NCI-H69 (cell line): ENCODE results near the gene GRAMD4.
A peak's percentile ranks its signal among the peaks of the same experiment; 100 is the strongest.
"Not testable (repeated sequence)": the region's sequence is repeated elsewhere in the genome, so short reads cannot be mapped to it uniquely, and the experiment has no call there.

Source experiments
- DNase-seq: peaks from one replicate; lab custom pipeline; 2025; lab: John Stamatoyannopoulos, UW

The GRAMD4 gene

GRCh38 chr22:46619240-46619829, 851 bp upstream of the GRAMD4 start:
- no peak for DNase-seq

GRCh38 chr22:46620588-46621242, 529 bp downstream of the GRAMD4 start:
- DNase-seq = no peak

DNA sequence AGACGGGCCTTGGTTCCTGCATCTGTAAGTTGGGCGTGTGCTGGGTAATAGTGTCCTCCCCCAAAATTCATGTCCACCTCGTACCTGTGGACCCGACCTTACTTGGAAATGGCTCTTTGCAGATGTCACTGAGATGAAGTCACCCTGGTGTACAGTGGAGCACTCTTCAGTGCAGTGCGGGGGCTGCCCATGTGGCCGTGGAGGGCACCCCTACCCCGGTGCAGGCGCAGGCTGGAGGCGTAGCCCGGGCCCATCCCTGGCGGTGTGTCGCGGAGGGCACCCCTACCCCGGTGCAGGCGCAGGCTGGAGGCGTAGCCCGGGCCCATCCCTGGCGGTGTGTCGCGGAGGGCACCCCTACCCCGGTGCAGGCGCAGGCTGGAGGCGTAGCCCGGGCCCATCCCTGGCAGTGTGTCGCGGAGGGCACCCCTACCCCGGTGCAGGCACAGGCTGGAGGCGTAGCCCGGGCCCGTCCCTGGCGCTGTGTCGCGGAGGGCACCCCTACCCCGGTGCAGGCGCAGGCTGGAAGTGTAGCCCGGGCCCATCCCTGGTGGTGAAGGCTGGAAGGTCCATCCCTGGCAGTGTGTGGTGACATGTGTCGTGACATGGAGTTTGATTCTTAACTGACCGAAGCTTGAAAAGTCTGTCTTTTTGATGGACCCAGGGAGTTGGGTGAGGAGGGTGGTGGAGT, 1.2 kb downstream of the GRAMD4 start:
- DNase-seq = not testable (repeated sequence)

- no peak for DNase-seq
These were observed 1.9 kb downstream of the GRAMD4 start for GRCh38 chr22:46622081-46622521.

DNA sequence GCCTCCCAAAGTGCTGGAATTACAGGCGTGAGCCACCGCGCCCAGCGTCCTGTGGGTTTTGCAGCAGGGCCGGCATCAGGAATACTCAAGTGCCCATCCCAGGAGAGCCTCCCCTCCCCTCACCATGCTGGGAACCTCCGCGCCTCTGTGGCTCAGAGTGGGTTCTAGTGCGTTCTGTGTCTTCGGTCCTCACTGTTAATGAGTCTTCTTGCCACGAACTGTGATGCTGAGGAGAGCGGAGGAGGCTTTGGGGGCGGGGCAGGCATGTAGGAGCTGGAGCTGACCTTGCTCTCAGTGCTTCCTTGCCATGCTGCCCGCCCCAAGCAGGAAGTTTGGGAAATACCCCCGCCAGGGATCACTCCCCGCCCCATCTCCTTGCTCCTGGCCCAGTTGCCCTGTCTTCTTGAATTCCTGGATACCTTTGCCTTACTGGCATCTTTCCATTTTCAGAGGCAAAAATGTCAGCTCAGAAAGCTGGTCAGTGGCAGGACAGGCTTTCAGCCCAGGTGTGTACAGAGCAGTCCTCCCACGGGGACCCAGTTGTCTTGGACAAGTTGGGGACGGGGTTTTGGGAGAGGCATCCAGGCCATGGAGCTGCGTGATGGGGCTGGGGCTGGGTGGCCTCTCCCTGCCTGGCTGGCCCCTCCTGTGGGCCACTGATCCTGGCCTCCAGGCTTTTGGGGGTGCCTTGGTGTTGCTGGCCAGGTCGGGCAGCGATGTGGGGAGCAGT, 5.1 kb downstream of the GRAMD4 start:
- DNase-seq = no peak

GRCh38 chr22:46625843-46626349, 5.7 kb downstream of the GRAMD4 start:
- DNase-seq = no peak

- no peak for DNase-seq
These were observed 6.2 kb downstream of the GRAMD4 start for GRCh38 chr22:46626356-46626755.

DNA sequence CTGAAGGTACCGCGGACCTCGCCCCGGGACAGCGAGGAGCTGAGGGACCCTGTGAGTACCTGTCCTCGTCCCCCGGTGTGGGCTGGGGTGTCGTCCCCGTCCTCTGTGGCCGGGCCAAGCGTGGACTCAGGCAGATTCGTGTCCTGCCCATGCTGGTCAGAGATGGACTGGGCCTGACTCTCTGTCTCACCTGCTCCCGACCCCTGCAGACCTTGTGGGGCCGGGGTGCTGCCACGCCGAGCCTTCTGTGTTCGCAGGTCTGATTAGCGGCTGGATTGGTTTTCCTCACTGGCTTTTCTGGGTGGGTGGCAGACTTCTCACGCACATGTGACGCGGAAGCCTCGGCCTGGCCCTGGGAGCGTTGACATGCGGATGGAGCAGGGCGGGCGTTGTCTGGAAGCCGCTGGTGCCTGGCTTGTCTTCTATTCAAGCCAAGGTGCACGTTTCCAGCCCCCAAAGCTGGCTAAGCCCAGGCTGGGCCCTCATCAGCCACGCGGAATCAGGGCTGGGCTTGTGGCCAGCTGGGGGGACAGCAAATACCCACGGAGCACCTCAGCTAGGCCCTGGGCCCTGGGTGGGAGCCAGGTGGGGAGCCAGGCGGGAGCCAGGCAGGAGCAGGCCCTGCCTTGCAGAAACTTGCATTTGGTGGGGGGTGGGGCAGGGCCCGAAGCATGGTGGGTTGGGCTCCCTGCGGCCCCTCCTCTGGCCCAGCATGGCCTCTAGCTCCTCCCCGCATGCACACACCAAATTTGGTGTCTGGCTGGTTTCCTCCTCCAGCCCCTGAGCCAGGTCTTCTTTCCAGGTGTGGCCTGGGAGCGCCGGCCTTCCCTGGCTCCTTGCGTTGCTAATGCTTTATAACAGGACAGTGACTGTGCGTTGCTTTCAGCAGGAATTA, 7.0 kb downstream of the GRAMD4 start:
- peak; percentile 39 for DNase-seq

GRCh38 chr22:46627806-46628482, 7.8 kb downstream of the GRAMD4 start:
- no peak for DNase-seq

GRCh38 chr22:46628756-46629155, 8.6 kb downstream of the GRAMD4 start:
- DNase-seq = no peak

GRCh38 chr22:46629291-46629690, 9.1 kb downstream of the GRAMD4 start:
- no peak for DNase-seq

GRCh38 chr22:46631113-46631512, 10.9 kb downstream of the GRAMD4 start:
- DNase-seq = no peak

GRCh38 chr22:46632646-46633249, 12.6 kb downstream of the GRAMD4 start:
- no peak for DNase-seq

DNA sequence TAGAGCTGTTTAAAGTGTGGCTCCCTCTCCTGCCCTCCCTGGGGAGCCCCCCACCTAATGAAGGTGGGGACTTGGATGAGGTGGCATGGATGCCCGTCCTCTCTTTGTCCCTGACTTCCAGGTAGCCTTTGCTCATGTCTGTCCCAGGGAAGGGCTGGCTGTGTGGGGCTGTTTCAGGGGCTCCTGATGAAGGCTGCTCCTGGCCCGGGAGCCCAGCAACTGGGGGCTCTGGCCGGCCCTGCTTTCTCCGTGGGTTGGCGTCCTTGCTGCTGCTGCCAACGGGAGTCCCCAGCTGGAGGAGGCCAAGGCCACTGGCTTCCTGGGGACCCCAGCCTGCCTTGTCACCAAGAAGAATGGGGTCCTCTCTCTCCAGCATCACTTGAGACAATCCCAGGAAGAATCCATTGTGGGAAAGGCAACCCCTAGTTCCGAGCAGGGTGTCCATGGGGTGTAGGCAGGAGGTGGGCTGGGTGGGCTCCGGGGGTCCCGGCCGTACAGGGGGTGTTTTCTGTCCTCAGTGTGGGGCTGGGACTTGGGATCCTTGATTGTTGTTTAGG, 13.2 kb downstream of the GRAMD4 start:
- DNase-seq = no peak

DNA sequence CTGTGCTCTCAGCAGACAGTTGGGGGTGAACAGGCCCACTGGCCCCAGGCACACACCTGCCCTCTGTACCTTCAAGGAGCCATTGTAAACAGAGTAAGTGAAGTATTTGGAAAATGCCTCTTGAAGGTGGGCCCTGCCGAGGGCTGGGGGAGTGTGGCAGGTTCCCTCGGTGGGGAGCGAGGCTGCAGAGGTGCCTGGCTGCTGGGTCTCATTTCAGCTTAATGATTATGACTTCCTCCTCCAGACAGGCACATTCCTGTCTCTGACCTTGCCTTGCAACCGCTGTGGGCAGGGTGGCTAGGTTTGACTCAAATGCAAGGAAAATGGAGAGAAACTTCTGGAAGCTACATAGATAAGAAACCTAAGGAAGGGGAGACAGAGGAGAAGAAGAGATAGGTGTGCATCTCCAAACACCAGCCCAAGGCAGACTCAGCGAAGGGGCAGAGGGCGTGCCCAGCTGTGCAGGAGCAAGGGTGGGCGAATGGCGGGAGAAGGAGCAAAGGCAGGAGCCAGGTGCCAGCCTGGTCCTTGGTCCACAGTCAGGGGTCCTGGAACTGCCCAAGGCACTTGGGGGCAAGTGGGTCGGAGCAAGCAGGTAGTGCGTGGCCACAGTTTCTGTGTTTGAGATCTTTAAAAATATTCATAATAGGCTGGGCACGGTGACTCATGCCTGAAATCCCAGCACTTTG, 14.0 kb downstream of the GRAMD4 start:
- DNase-seq = no peak

- not testable (repeated sequence) for DNase-seq
These were observed 14.9 kb downstream of the GRAMD4 start for GRCh38 chr22:46634973-46635685.

DNA sequence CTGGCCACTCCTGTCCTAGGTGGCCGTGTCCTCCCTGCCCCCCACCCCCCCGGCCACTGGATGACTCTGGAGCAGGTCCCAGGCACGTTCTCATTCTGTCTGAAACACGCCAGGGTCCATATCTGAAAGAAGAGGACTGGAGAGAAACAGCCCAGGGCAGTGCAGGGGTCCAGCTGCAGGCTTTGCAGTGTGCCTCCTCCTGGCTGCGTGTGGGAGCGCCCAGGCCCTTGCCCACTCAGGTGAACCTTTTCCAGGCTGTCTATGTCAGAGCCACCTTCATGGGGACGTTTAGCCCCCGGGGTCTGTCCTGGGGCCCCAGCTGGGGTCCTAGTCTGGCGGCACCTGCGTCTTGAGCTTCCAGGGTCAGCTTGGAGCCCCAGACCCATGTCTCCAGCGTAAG, 15.6 kb downstream of the GRAMD4 start:
- DNase-seq = no peak

DNA sequence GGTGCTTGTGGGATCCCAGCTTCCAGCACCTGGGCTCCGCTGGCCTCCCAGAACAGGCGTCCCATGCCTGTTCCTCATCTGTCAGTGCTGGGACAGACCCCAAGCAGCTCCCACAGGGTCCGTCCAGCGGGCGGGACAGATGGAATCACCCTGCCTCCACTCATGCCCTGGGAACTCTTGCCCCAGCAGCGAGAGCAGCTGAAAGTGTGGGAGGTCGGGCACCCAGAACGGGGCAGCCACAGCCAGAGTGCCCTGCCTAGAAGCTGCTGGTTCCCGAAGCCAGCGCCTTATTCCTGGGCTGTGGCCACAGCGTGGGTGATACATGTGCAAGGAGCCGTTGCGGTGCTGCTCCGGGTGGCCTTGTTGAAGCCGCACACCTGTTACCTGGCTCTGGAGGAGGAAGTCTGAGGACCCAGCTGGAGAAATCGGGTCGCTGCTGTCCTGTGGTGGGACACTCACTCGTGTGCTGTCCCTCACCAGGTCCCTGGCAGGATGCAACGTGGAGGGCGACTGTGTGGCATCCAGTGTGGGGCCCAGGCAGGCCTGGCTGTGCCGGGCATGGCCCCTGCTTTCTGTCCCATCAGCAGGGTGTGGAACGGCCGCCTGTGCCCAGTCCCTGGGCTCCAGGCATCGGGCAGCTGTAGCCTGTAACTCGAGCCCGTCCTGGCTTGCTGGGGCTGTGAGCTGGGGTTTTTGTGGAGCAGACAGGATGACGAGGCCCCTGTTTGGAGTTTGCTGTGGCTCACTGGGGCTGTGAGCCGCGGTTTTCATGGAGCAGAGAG, 16.2 kb downstream of the GRAMD4 start:
- no peak for DNase-seq
